Endometrium (tissue), 2 donors: ENCODE results near the gene VARS1.
"Not testable (repeated sequence)": the region's sequence is repeated elsewhere in the genome, so short reads cannot be mapped to it uniquely, and the experiment has no call there.

ENCODE experiments used
- FAIRE-seq: peaks from 2 replicates; lab custom pipeline; 2012; peaks lifted over from hg19 to GRCh38; lab: Jason Lieb, UNC
- donor health status: control.
- donor health status: control.

Gene VARS1

DNA sequence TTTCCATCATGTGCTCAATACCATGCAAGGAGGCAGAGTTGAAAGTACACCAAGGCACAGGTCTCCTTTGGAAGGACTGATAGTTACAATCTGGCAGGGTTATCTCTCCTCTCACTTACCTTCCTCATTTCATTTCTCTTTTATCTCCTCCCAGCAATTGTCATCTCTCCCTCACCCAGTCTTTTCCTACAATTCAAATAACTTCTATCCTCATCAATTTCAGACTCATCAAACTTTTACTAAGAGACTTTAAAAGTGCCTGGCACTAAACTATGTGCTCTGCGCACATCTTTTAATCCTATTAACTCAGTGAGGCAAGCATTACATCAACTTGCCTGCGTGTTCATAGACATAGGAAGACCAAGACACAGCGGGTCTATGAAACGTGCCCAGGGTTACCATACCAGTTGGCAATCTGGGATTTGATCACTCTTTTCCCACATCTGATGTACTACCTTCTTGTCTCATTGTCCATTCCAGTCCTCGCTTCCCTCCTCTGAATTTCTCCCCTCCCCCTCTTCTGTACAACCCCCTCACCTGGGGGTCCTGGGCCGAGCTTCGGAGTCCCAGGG is 1.2 kb downstream of the VARS1 start:
- FAIRE-seq = no peak

DNA sequence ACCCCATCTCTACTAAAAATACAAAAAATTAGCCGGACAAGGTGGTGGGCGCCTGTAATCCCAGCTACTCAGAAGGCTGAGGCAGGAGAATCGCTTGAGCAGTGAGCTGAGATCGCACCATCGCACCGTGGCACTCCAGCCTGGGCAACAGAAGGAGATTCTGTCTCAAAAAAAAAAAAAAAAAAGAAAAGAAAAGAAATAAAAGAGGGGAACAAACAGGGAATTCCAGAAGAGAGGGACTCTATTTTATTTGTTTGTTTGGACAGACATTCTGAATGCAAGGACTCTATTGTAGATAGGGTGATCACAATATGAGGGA is 1.7 kb downstream of the VARS1 start:
- FAIRE-seq = not testable (repeated sequence)

DNA sequence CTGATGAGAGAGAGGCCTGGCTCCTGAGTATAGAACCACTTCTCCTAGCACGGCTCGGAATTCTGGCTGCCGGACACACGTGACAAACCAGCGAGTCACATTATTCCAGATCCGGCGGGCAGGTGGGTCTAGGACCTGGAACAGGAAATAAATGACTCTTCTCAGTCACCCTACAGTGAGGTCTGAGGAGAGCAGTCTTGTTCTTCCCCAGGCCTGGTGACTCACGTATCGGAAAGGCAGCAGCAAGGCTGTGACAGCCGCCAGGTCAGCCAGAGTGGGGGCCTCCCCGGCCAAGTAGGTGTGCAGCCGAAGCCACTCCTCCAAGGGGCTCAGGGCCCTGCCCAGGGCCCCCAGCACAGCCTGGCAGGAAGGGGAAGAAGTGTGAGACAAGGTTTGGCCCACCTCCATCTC is 2.8 kb downstream of the VARS1 start:
- FAIRE-seq = no peak

DNA sequence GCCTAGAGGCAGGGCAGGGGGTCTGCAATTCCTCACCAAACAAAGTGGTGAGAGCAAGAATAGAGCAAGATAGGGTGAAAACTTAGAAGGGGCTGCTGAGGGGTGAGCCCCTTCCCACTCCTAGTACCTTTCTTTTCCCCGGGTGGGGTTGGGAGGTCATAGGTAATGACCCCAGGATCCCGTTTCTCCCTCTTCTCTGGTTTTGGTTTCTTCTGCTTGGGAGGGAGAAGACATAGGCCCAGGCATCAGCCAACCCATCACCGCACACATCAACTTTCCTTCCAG is 3.5 kb downstream of the VARS1 start:
- no peak for FAIRE-seq

DNA sequence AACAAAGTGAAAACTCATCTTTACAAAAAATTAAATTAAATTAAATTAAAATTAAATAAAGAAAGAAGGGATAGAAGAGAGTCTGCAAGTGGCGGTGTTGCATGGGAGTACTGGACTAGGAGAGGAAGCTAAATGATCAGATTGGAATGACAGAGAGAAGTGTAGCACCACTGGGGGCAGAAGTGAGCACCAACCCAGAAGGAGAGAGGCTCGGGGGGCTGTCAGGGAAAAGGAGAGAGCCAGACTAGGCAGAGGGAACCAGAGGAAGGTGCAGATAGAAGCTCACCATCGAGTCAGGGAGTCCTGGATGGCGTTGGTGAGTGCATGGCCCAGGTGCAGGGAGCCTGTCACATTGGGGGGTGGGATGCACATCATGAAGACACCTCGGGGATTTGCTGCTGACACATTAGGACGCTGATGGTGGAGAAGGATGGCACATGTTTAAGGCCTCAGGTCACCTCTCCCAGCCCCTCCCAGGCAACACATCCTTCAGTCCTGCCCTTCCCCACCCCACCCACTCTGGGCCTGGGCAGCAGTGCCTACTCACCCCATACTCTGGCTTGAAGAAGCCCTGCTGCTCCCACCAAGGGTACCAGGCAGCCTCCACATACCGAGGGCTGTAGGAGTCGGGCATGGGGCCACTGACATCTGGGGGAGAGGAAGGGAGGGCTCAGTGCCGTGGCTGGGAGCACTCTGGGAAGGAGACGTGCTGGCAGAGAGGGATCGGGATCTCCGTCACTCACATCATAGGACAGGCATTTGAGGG is 4.0 kb downstream of the VARS1 start:
- FAIRE-seq = no peak

DNA sequence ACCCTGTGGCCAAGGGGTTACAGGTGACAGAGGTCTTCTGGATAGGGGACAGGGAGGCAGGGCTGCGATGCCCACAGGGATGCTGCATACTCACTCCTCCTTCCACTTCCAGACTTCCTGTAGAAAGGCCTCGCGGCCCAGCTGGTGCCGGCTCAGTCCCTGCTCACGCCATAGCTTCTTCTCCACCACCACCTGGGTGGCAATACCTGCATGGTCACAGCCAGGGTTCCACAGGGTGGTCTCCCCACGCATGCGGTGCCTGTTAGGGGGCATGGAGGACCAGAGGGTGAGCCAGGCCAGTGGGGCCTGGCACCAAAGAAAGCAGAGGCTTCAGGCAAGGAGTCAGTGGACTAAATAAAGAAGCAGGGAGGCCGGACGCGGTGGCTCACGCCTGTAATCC is 10.1 kb downstream of the VARS1 start:
- no peak for FAIRE-seq

DNA sequence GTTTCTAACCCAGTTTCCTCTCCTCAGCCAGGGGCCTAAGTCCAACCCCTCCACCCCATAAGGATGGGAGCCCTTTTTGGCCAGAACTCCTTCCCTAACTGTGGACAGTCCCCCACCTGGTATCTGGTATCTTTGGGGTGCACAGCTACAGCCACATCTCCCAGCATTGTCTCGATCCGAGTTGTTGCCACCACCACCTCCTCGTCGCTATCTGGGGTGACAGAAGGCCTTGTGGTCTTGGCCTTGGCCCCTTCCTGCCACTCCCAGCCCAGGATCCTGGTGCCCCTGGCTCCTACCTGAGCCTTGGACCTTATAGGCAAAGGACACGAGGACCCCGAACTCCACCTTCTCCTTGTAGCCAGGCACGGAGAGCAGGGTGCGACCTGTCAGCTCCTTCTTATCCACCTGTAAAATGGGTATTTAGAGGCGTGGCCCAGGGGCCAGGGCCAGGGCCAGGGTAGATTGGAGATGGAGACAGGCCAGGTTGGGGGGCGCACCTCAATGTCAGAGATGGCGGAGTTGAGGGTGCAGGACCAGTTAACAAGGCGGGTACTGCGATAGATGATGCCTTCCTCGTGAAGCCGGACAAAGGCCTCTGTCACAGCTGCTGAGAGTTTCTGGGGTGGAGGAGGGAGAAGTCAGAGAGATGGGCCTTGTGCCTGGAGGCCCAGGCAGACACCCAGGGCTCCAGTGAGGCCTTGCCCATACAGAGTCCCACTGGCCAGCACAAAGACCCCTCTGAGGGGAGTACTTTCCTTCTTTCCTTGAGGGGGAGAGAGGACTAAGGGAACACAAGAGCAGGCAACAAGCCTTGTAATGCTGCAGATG is 11.2 kb downstream of the VARS1 start:
- FAIRE-seq = no peak

DNA sequence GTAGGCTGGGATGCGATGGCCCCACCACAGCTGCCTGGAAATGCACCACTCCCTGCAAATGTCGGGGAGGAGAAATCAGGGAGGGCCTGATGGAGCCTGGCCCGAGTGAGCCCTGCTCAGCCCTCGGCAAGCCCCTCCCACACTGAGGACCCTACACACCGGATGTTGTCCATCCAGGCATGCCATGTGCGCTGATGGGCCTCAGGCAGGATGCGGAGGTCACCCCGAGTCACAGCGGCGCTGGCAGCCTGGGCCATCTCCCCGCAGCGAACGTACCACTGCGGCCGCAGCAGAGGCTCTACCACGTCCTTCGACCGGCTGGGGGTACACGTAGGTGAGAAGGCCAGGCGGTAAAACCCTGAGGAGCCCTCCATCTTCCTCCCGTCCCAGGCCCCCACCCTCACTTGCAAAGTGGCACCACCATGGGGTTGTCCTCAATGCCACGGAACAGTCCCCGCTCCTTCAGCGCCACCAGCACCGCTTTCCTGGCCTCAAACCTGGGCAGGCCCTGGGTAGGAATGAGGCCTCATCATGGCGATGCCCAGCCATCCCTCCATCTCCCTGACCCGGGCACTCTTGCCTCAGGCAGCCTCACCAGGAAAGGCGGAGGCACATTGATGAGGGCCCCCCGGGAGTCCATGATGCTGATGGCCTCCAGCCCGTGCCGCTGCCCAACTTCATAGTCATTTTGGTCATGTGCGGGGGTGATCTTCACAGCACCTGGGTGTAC is 13.3 kb downstream of the VARS1 start:
- FAIRE-seq = no peak

DNA sequence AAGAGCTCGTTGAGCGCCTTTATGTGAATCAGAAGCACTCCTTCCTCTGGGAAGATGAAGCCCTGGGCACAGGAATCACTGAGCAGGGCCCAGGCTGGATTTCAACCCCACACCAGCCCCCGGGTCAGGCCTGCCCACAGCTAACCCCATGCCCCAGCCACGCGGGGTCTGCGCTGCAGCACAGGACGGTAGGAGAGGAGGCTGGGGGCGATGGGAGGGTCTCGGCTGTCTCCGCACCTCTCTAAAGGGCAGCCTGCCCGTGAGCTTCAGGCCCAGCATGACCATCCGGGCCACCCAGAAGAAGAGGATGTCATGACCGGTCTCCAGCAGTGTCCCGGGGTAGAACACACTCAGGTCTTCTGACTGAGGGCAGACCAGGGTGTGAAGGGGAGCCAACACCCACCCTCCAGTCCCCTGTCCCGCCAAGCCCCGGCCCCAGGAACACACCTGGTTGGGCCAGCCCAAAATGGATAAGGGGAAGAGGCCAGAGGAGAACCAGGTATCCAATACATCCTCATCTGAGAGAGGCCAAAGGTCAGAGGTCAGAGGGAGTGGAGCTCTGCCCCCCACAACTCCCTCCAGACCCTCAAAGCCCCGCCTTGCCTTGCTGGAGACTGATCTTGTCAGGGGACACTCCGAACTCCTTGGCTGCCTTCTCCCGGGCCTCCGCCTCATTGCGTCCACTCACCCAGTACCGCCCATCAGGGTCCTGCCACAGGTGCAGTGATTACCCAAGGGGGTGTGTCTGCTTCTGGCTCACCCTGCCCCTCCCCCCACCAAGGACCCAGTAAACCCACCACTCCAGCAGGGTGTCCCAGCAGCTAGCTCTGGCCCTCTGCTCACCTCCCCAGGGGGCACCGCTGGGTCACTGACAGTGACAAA is 14.1 kb downstream of the VARS1 start:
- FAIRE-seq = no peak

DNA sequence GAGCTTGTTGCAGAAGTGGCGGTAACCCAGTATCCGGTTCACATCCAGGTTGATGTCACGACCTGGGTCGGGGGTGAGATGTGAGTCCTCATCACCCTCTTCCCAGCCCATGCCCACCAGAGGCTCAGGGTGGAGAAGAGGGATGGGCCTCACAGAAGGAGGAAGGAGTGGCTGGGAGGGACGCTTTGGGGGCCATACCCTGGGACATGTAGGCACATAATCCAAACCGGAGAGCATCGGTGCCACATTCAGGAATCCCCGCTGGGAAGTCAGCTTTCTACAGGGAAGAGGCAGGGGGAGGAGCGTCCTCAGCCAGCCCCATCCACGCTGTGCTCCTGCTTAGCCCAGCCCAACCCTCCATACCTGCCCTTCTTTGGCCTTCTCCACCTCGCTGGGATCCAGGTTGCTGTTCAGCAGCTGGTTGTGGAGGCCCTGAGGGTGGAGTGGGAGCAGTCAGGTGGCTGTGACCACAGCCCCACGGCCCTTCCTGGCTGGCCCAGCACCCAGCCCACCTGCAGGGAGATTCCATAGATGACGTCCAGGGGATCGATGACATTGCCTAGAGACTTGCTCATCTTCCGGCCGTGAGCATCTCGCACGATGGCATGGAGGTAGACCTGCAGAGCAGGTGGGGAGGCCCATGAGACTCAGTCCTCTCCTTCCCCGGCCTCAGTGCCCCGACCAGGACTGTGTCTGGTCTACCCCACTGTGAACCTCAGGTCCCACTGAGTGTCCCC is 14.9 kb downstream of the VARS1 start:
- no peak for FAIRE-seq

DNA sequence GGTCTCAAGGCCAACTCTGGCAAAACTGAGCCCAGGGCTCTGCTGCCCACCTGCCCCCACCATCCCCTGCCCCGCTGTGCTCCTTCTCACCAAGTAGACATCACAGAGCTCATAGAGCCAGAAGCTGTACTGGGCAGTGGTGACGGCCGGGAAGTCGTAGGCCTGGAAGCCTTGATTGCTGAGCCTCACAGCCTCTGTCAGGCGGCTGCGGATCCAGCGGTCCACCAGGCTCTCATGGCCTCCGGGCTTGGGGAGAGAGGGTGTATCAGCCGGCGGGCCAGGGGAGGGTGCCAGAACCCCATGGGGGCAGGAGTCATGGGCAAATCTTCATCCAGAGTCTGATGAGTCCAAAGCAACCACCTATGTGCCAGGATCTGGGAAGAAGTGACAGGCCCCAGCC is 15.6 kb downstream of the VARS1 start:
- FAIRE-seq = no peak

DNA sequence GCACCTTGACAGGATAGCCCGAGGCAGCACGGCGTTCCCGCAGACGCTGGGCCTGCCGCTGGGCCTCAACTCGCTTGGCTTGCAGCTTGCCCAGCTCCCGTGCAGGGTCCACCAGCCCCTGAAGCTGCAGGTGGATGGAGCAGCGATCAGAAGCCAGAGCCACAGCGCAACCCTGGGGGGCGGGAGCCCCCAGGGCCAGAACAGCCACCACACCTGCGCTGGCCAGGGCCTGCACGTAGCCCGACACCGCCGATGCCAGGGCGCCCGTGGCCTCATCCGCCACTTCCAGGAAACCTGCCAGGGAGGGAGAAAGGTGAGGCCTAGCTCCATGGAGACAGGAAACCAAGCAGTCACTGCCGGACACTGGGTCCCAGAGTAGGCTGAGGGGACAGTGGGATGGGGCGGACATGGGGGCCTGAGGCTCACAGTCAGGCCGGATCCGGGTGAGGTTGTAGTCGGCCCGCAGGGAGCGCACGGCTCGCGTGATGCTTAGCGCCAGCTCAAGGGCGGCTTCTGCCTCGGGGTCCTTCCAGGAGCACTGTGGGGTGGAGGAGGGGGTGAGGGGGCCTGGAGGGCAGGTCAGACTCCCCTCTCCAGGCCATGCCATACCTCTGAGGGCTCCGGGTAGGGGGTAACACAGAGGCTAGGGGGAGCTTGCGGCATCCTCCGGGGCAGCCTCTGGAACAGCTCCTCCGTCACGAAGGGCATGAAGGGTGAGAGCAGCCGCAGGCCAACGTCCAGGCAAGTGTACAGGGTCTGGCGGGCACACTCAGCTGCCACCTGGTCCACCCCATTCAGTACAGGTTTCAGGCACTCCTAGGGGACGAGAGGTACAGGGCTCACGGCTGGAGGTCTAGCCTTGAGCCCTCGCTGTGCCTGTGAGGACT is 16.3 kb downstream of the VARS1 start:
- no peak for FAIRE-seq

DNA sequence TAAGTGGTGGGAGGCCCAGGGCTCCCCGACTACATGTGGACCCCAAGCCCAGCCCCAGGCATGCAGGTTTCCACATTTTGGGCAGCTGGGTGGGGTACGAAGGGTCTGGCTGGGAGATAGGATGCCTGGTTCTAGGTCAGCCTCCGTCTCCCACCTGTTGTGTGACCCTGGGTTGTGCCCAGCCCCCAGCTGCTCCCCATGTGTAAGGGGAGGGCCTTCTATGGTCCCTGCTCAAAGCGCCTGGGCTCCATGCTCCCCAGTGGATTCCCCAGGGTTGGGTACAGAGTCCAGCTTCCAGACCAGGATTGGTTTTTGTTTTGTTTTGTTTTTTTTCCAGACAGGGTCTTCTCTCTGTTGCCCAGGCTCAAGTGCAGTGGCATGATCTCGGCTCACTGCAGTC is 17.4 kb downstream of the VARS1 start:
- no peak for FAIRE-seq

DNA sequence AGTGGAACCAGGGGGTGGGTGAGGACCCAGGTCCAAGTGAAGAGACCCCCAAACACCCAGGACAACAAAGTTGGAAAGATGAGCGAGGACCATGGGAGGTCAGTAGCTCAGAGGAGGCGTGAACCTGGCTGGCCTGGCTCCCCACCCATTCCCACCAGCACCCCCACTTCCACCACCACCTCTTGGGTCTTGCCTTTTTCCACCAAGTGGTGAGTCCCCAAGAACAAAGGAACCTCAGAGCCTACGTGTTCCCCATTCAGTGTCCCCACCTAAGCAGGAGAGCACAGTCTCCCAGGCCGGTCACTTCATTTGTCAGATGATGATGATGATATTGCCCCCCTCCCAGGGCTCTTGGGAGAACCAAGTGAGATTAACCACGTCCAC is 17.9 kb downstream of the VARS1 start:
- FAIRE-seq = no peak

DNA sequence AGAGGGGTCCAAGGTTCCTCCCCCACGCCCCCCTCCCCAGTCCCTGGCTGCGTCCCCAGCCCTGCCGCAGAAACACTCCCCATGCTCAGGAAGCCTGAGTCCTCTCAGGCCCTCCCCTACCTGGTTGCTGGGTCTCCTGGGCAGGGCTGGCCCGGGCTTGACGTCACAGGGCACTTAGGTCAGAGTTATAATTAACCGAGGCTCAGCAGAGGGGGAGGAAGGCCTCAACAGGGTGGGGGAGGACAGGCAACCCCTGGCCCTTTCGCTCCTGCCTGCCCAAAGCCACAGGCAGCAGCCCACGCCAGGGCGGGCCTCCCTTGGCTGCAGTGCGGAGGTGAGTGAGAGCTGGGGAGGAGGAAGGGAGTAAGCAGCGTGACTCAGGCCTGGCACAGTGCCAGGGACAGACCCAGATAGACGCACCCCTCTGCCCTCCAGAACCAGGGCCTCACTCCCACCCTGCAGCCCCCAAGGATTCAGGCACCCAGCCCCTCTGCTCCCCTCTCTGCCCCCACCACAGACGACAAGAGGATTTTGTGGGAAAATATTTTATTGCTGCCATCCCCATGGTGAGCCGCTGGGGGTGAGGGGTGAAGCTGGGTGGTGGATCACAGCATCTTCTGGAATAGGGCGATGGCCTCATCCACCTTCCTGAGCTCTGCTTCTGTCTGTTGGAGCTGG is 18.4 kb downstream of the VARS1 start, which contains the start of gene VWA7:
TSS of gene VWA7 (minus strand) at position 340 of the 678 bp plus-strand sequence. CDS start 549 bp downstream, outside the sequence.
- no peak for FAIRE-seq

DNA sequence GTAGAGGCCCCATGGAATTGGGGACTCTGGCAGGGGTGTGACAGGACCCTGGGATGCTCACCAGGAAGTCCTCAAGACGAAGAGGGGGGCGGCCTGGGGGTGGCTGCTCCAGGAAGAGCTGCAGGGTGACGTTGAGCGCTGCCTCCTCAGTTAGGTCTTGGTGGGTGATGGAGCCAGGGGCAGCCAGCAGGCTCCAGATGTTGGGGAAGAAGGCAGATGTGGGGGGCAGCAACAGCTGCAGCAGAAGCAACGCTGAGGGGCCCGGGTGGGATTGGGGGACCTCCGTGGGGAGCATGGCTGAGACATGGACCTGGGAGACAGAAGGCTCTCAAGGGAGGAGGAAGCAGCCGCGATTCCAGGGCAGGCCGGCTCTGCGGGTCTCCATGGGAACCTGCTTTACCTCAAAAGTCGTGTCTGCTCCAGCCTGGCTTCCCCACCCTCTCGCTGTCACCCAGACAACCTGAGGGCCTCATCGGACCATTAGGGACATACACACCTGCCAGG is 19.0 kb downstream of the VARS1 start:
- FAIRE-seq = no peak

DNA sequence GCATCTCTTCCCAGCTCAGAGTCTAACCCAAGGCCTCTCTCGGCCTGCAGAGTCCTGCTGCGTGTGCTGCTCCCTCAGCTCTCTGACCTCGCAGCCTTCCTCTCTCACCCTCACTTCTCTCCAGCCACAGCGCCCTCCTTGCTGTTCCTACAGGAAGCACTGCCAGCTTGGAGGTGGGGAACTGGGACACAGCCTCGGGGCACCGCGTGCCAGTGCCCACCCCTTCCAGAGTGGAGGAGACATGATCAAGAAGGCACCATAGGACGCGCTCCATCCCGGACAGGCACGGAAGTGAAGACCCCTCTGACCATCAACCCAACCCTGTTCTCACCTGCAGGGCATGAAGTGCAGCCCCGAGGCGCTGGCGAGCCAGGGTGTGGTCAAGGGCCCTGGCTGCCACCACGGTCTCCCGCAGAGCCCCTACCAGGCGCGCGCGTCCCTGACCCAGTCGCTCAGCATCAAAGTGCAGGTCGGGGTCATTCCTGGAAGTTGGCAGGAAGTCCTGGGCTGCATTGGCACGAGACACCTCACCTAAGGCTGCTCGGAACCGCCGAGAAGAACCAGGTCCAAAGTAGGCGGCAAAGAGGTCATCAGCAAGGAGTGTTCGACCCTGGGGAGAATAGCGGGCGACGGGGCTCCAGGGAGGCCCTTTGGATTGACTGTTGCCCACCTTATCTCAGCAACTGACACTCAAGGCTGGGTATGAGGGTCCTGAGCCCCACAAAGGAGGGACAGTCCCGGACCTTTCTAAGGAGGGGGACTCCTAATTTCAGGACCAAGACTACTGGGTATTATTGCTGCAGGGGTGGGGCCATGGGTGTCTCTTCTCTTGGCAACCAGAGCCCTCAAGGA is 19.7 kb downstream of the VARS1 start:
- no peak for FAIRE-seq

DNA sequence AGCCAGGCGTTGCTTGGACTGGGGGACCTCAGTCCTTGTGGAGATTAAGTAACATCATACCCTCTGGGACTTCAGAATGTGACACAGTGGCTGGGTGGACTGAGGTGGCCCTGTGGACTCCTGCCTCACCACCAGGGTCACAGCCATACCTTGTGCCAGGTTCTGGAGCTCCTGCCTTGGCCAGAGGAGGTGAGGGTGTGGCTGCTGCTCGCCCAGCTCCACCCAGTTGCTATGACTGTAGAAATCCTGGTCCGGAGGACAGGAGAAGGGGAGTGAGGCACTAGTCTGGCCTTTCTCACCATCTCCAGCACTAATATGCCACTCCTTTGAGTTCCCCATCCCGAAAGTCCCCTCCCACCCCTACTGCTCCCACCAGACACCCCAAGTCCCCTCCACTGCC is 20.4 kb downstream of the VARS1 start:
- FAIRE-seq = no peak
